HL-60 (cell line): ENCODE data around the gene IFITM10.

Experiments used
- DNase-seq, 2 experiments: peaks; one replicate each; pipeline ENCODE4 v3.0.0-alpha.2; 2010 to 2020; ENCODE audit warnings: low read depth in 1 of 2, low spot score in 1 of 2
- H3K27ac ChIP-seq: fragments of 250-450 bp; sonication (Bioruptor Pico); replicated peaks from 2 replicates; pipeline ENCODE4 v1.5.1; 2020; ENCODE audit warnings: mild to moderate bottlenecking, moderate library complexity
- H3K27me3 ChIP-seq: fragments of 250-450 bp; sonication (Bioruptor Pico); 2 replicates; pipeline ENCODE4 v1.5.1; 2021; ENCODE audit warnings: mild to moderate bottlenecking, moderate library complexity; ENCODE audit not compliant: insufficient read depth, poor library complexity, severe bottlenecking
- H3K4me3 ChIP-seq: replicated peaks from 2 replicates; pipeline ENCODE4 v1.5.1; 2011; ENCODE audit warnings: mild to moderate bottlenecking, control low read depth, low read length; ENCODE audit not compliant: insufficient read depth
- CTCF ChIP-seq: IDR thresholded peaks from one replicate; pipeline ENCODE4 v1.5.1; 2011; ENCODE audit warnings: low read length, control low read depth, inconsistent platforms; ENCODE audit not compliant: insufficient read depth
- GABPA ChIP-seq: IDR thresholded peaks from 2 replicates; pipeline ENCODE4 v1.6.1; 2012; ENCODE audit warnings: low read depth
- POLR2AphosphoS5 ChIP-seq: IDR thresholded peaks from 2 replicates; pipeline ENCODE4 v1.6.1; 2012; ENCODE audit warnings: low read depth
- REST ChIP-seq: IDR thresholded peaks from 2 replicates; pipeline ENCODE4 v1.6.1; 2012; ENCODE audit warnings: low read depth; ENCODE audit not compliant: insufficient replicate concordance
- SPI1 ChIP-seq: IDR thresholded peaks from 2 replicates; pipeline ENCODE4 v1.6.1; 2012; ENCODE audit warnings: low read depth, mild to moderate bottlenecking, borderline replicate concordance

The IFITM10 gene

GRCh38 chr11:1779806-1780699, 29.7 kb upstream of the IFITM10 start:
- Histone ChIP-seq H3K27me3 (no peaks in the 10 kb centered on the region), H3K27ac (peak overlapping the region; percentile 93), H3K4me3 (no peak overlapping the region)
- no peak for TF ChIP-seq GABPA
- no peak for TF ChIP-seq CTCF
- no peak for TF ChIP-seq SPI1
- no peak for TF ChIP-seq POLR2AphosphoS5
- TF ChIP-seq REST, result no peak
- DNase-seq, result no peak

GRCh38 chr11:1779034-1779805, 28.8 kb upstream of the IFITM10 start:
- no peak overlapping the region for H3K4me3 ChIP-seq
- DNase-seq, result no peak
- no peaks in the 10 kb centered on the region for H3K27me3 ChIP-seq
- TF ChIP-seq SPI1 (no peak), CTCF (no peak)
- peak overlapping the region; percentile 93 for H3K27ac ChIP-seq

- Histone ChIP-seq H3K4me3 (no peak overlapping the region), H3K27me3 (no peaks in the 10 kb centered on the region), H3K27ac (peak overlapping the region; percentile 83)
- no peak for TF ChIP-seq CTCF
- TF ChIP-seq POLR2AphosphoS5, result no peak
- no peak for TF ChIP-seq GABPA
- TF ChIP-seq REST, result no peak
- TF ChIP-seq SPI1, result no peak
- peak; percentile 78 to 81 for DNase-seq
Measured at GRCh38 chr11:1778141-1778911, 27.9 kb upstream of the IFITM10 start.
